Activated naive CD8-positive, alpha-beta T cell treated with anti-CD3 and anti-CD28 coated beads, Interleukin-2, amount 10 ng/mL, durations not matched to agents 7 days and 5 days (primary cell): ENCODE data around the gene ADAMTS7. TPM values are rescaled to one million over a fixed set of nuclear protein-coding genes. Genes with fewer than 3 reads are reported as not detected.
"Not testable (repeated sequence)": the region's sequence is repeated elsewhere in the genome, so short reads cannot be mapped to it uniquely, and the experiment has no call there.

Experiments used
- ATAC-seq: fragments of 150-1000 bp; cut with Tn5 transposase; one replicate; pipeline ENCODE4 v1.10.0; 2021; ENCODE audit warnings: low read depth, moderate library complexity
- POLR2A ChIA-PET: fragments of 350-600 bp; sonication (Branson Sonifier 250); formaldehyde crosslinking; loops from one replicate; lab custom pipeline; 2021; ENCODE audit warnings: antibody characterized with exemption; lab: Charles Lee
- DNase-seq: peaks from one replicate; pipeline ENCODE4 v3.0.0; 2021
- H3K27ac Mint-ChIP-seq: one replicate; pipeline ENCODE4 v1.8.0; 2022; ENCODE audit warnings: mild to moderate bottlenecking, mixed read lengths
- H3K27me3 Mint-ChIP-seq: one replicate; pipeline ENCODE4 v1.8.0; 2022; ENCODE audit warnings: mild to moderate bottlenecking, moderate library complexity, mixed read lengths
- H3K36me3 Mint-ChIP-seq: one replicate; pipeline ENCODE4 v1.8.0; 2021; ENCODE audit warnings: mild to moderate bottlenecking, mixed read lengths
- H3K4me1 Mint-ChIP-seq: one replicate; pipeline ENCODE4 v1.8.0; 2021; ENCODE audit warnings: mixed read lengths
- H3K4me3 Mint-ChIP-seq: one replicate; pipeline ENCODE4 v1.8.0; 2022; ENCODE audit warnings: mild to moderate bottlenecking, moderate library complexity, mixed read lengths
- H3K9me3 Mint-ChIP-seq: one replicate; pipeline ENCODE4 v1.8.0; 2021; ENCODE audit warnings: mixed read lengths
- total RNA-seq, 2 experiments: library from RNA; stranded (reverse); gene quantifications; one replicate each; pipeline ENCODE4 v1.2.3, GENCODE V29; 2021

Gene ADAMTS7
- total RNA-seq, 2 experiments from 2014 or later = 0.14 TPM; not detected in 1

GRCh38 chr15:78741674-78742073 lies 69.6 kb downstream of the ADAMTS7 start:
- POLR2A ChIA-PET, H3K9me3 Mint-ChIP-seq, H3K27ac Mint-ChIP-seq, H3K36me3 Mint-ChIP-seq, H3K4me3 Mint-ChIP-seq, DNase-seq, H3K27me3 Mint-ChIP-seq, ATAC-seq, H3K4me1 Mint-ChIP-seq: not testable (repeated sequence)

GRCh38 chr15:78740904-78741274 lies 70.4 kb downstream of the ADAMTS7 start:
- Mint-ChIP-seq H3K27ac (no peak overlapping the region), H3K4me3 (no peak overlapping the region), H3K9me3 (no peaks in the 10 kb centered on the region), H3K36me3 (no peaks in the 10 kb centered on the region), H3K4me1 (peaks cover 5% of the 10 kb centered on the region), H3K27me3 (peaks cover 6% of the 10 kb centered on the region)
- DNase-seq = no peak
- POLR2A ChIA-PET = no interaction called here
- no peak for ATAC-seq

GRCh38 chr15:78739996-78740903 lies 71.0 kb downstream of the ADAMTS7 start:
- no peaks in the 10 kb centered on the region for H3K36me3 Mint-ChIP-seq
- peaks cover 6% of the 10 kb centered on the region for H3K27me3 Mint-ChIP-seq
- H3K4me1 Mint-ChIP-seq = peaks cover 5% of the 10 kb centered on the region
- POLR2A ChIA-PET = no interaction called here
- H3K9me3 Mint-ChIP-seq = no peaks in the 10 kb centered on the region
- no peak overlapping the region for H3K27ac Mint-ChIP-seq
- peak; percentile 81 for DNase-seq
- H3K4me3 Mint-ChIP-seq = no peak overlapping the region
- peak; percentile 86 for ATAC-seq

- no peaks in the 10 kb centered on the region for H3K9me3 Mint-ChIP-seq
- H3K4me3 Mint-ChIP-seq = no peak overlapping the region
- POLR2A ChIA-PET = no interaction called here
- no peak for DNase-seq
- H3K4me1 Mint-ChIP-seq = peaks cover 5% of the 10 kb centered on the region
- H3K36me3 Mint-ChIP-seq = no peaks in the 10 kb centered on the region
- peaks cover 14% of the 10 kb centered on the region for H3K27me3 Mint-ChIP-seq
- ATAC-seq = no peak
- H3K27ac Mint-ChIP-seq = no peak overlapping the region
These were observed 72.1 kb downstream of the ADAMTS7 start for GRCh38 chr15:78739206-78739605.

- H3K4me3 Mint-ChIP-seq, H3K4me1 Mint-ChIP-seq, H3K27ac Mint-ChIP-seq, POLR2A ChIA-PET, H3K9me3 Mint-ChIP-seq, H3K36me3 Mint-ChIP-seq, DNase-seq: not testable (repeated sequence)
- peaks cover 18% of the 10 kb centered on the region for H3K27me3 Mint-ChIP-seq
- ATAC-seq = peak; percentile 53
These were observed 73.2 kb downstream of the ADAMTS7 start for GRCh38 chr15:78737931-78738558.

- peaks cover 5% of the 10 kb centered on the region for H3K4me1 Mint-ChIP-seq
- peaks cover 20% of the 10 kb centered on the region for H3K27me3 Mint-ChIP-seq
- H3K27ac Mint-ChIP-seq = no peak overlapping the region
- no peak for DNase-seq
- POLR2A ChIA-PET = no interaction called here
- no peaks in the 10 kb centered on the region for H3K9me3 Mint-ChIP-seq
- no peak for ATAC-seq
- no peaks in the 10 kb centered on the region for H3K36me3 Mint-ChIP-seq
- H3K4me3 Mint-ChIP-seq = no peak overlapping the region
These were observed 74.0 kb downstream of the ADAMTS7 start for GRCh38 chr15:78737187-78737820.

GRCh38 chr15:78736286-78736685 lies 75.0 kb downstream of the ADAMTS7 start:
- DNase-seq, H3K27ac Mint-ChIP-seq, POLR2A ChIA-PET, H3K4me3 Mint-ChIP-seq, H3K4me1 Mint-ChIP-seq, H3K36me3 Mint-ChIP-seq, ATAC-seq, H3K9me3 Mint-ChIP-seq: not testable (repeated sequence)
- peaks cover 21% of the 10 kb centered on the region for H3K27me3 Mint-ChIP-seq

- H3K36me3 Mint-ChIP-seq = no peaks in the 10 kb centered on the region
- H3K27me3 Mint-ChIP-seq = peaks cover 21% of the 10 kb centered on the region
- H3K27ac Mint-ChIP-seq = no peak overlapping the region
- POLR2A ChIA-PET = no interaction called here
- no peak overlapping the region for H3K4me3 Mint-ChIP-seq
- DNase-seq (no peak), ATAC-seq (no peak)
- H3K4me1 Mint-ChIP-seq = peaks cover 2% of the 10 kb centered on the region
- no peaks in the 10 kb centered on the region for H3K9me3 Mint-ChIP-seq
These were observed 76.7 kb downstream of the ADAMTS7 start for GRCh38 chr15:78734451-78735064.

GRCh38 chr15:78732634-78733033 lies 78.6 kb downstream of the ADAMTS7 start:
- Mint-ChIP-seq H3K27ac (no peak overlapping the region), H3K9me3 (no peaks in the 10 kb centered on the region), H3K4me1 (peaks cover 5% of the 10 kb centered on the region), H3K36me3 (no peaks in the 10 kb centered on the region), H3K4me3 (no peak overlapping the region), H3K27me3 (peaks cover 23% of the 10 kb centered on the region)
- DNase-seq (no peak), ATAC-seq (no peak)
- POLR2A ChIA-PET = no interaction called here

- no peak overlapping the region for H3K4me3 Mint-ChIP-seq
- peaks cover 17% of the 10 kb centered on the region for H3K27me3 Mint-ChIP-seq
- peaks cover 5% of the 10 kb centered on the region for H3K4me1 Mint-ChIP-seq
- H3K36me3 Mint-ChIP-seq = no peaks in the 10 kb centered on the region
- no peak for ATAC-seq
- POLR2A ChIA-PET = interaction anchor here (0.5 kb wide), 1 partner anchor 141 kb away, joined by 3 read pairs; no protein-coding TSS in a partner anchor
- no peak overlapping the region for H3K27ac Mint-ChIP-seq
- H3K9me3 Mint-ChIP-seq = no peaks in the 10 kb centered on the region
- no peak for DNase-seq
These were observed 80.3 kb downstream of the ADAMTS7 start for GRCh38 chr15:78730955-78731354.

GRCh38 chr15:78728427-78728826 lies 82.8 kb downstream of the ADAMTS7 start:
- POLR2A ChIA-PET, H3K9me3 Mint-ChIP-seq, ATAC-seq, H3K27ac Mint-ChIP-seq, DNase-seq, H3K4me3 Mint-ChIP-seq, H3K4me1 Mint-ChIP-seq, H3K36me3 Mint-ChIP-seq, H3K27me3 Mint-ChIP-seq: not testable (repeated sequence)

- H3K27me3 Mint-ChIP-seq = peaks cover 5% of the 10 kb centered on the region
- ATAC-seq (no peak), DNase-seq (no peak)
- POLR2A ChIA-PET = no interaction called here
- H3K4me1 Mint-ChIP-seq = peaks cover 5% of the 10 kb centered on the region
- no peaks in the 10 kb centered on the region for H3K9me3 Mint-ChIP-seq
- no peaks in the 10 kb centered on the region for H3K36me3 Mint-ChIP-seq
- no peak overlapping the region for H3K4me3 Mint-ChIP-seq
- H3K27ac Mint-ChIP-seq = no peak overlapping the region
These were observed 83.7 kb downstream of the ADAMTS7 start for GRCh38 chr15:78727561-78727960.

GRCh38 chr15:78726870-78727551 lies 84.3 kb downstream of the ADAMTS7 start:
- POLR2A ChIA-PET = interaction anchor here (0.6 kb wide), 1 partner anchor 1202 kb away, joined by 5 read pairs; no protein-coding TSS in a partner anchor
- Mint-ChIP-seq H3K36me3 (no peaks in the 10 kb centered on the region), H3K27ac (no peak overlapping the region), H3K4me3 (no peak overlapping the region), H3K27me3 (peaks cover 2% of the 10 kb centered on the region), H3K9me3 (no peaks in the 10 kb centered on the region), H3K4me1 (peaks cover 5% of the 10 kb centered on the region)
- DNase-seq = no peak
- ATAC-seq = no peak
